ENCODE measurements around the gene BMPR1A. TPM values are rescaled to one million over a fixed set of nuclear protein-coding genes. Genes with fewer than 3 reads are reported as not detected.

Gene BMPR1A
- total and polyA plus RNA-seq, 2 of the 4 experiments (the other 2 are of a cell fraction), result 15.9 to 93.7 TPM

DNA sequence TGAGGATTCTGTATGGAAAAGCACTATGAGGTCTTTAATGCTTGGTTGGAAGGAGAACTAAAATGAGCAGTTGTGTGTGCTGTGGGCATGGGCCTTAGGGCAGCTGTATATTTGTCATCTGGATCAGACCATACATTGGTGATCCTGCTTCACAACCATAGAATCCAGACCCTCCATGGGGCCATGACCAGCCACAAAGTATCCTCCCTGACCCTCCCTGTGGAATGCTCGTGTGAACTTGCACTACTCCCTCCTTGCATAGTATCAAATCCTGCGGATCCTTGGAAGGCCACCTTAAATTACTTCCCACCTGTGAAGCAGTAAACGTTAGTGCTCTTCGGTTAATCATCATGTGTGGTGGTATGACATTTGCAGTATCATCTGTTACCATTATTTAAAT is 67.1 kb downstream of the BMPR1A start:
- CTCF ChIA-PET, result no interaction called here

More for the DNA sequence above, 67.1 kb downstream of the BMPR1A start:
- Histone ChIP-seq H3K79me1 (ENCODE audit: low read depth in 1 of 2, low read length in 2 of 2) (peaks cover 27 to 67% of the 10 kb centered on the region in 2 experiments), H4K91ac (ENCODE audit: insufficient read depth, low read depth, low read length) (no peak overlapping the region), H2BK5ac (ENCODE audit: low read depth, low read length, poor library complexity, severe bottlenecking) (no peak overlapping the region), H3K14ac (replicated peaks; ENCODE audit: low read depth, low read length) (no peak overlapping the region), H2AFZ (replicated peaks; ENCODE audit: low read length, poor library complexity) (no peak overlapping the region), H3K27ac (ENCODE audit: insufficient read depth, low read length) (no peak overlapping the region), H3K4me2 (ENCODE audit: low read depth, low read length) (no peak overlapping the region), H3K23ac (ENCODE audit: low read depth, low read length) (peak overlapping the region; percentile 38; the same call in 1 of the 2 replicates), H3K4me3 (ENCODE audit: insufficient read depth, low read depth, low read length) (no peak overlapping the region), H3K4ac (ENCODE audit: low read depth, low read length) (no peak overlapping the region), H3K27me3 (ENCODE audit: control insufficient read depth, insufficient read depth, low read length) (no peaks in the 10 kb centered on the region), H4K20me1 (ENCODE audit: insufficient read depth, low read length) (peaks cover 49% of the 10 kb centered on the region), H4K5ac (ENCODE audit: low read depth, low read length) (no peak overlapping the region), H3K9ac (ENCODE audit: low read depth, low read length) (no peak overlapping the region), H3K9me1 (ENCODE audit: insufficient read depth, low read length) (peaks cover 22% of the 10 kb centered on the region), H2AK5ac (ENCODE audit: low read depth, low read length) (no peak overlapping the region), H2AK9ac (replicated peaks; ENCODE audit: low read depth, low read length, poor library complexity) (no peak overlapping the region), H4K8ac (ENCODE audit: low read depth in 2 of 2, low read length in 2 of 2) (no peak overlapping the region), H3K18ac (ENCODE audit: low read depth, low read length) (no peak overlapping the region), H2BK20ac (ENCODE audit: low read depth, low read length) (no peak overlapping the region), H3K56ac (ENCODE audit: extremely low read depth, insufficient read depth, low read length) (no peak overlapping the region), H2BK15ac (ENCODE audit: low read depth, low read length) (no peak overlapping the region), H2BK120ac (ENCODE audit: low read depth, low read length) (no peak overlapping the region), H3K36me3 (ENCODE audit: control insufficient read depth, insufficient read depth, low read length) (no peaks in the 10 kb centered on the region), H3K9me3 (ENCODE audit: control insufficient read depth, insufficient read depth, low read length) (no peaks in the 10 kb centered on the region), H3K4me1 (ENCODE audit: control insufficient read depth, insufficient read depth, low read length) (peaks cover 8% of the 10 kb centered on the region)
- in situ Hi-C loops (cut with MboI; ENCODE audit: low sequenced_read_pairs), result no loop called here
- DNase-seq (no peak), ATAC-seq (ENCODE audit: low read depth) (no peak)
- no TSS peak for BruUV-seq (replicated peaks)
- TF ChIP-seq CHD1 (IDR thresholded peaks at IDR 0.05; ENCODE audit: low read depth, low read length) (no peak), MAFK (IDR thresholded peaks at IDR 0.05; ENCODE audit: low read depth, low read length) (no peak), MAZ (IDR thresholded peaks at IDR 0.05; ENCODE audit: borderline replicate concordance, low read depth, low read length) (no peak), RAD21 (IDR thresholded peaks at IDR 0.05; ENCODE audit: low read length) (no peak), BHLHE40 (IDR thresholded peaks at IDR 0.05; ENCODE audit: low read depth, low read length) (no peak), RCOR1 (IDR thresholded peaks at IDR 0.05; ENCODE audit: insufficient replicate concordance, low read length) (no peak), CEBPB (IDR thresholded peaks at IDR 0.05; ENCODE audit: low read depth, low read length) (no peak), POLR2A (IDR thresholded peaks at IDR 0.05; ENCODE audit: low read depth, low read length) (no peak), FOS (IDR thresholded peaks at IDR 0.05; ENCODE audit: low read depth, low read length) (no peak), RFX5 (IDR thresholded peaks at IDR 0.05; ENCODE audit: low read depth, low read length) (no peak), SMC3 (IDR thresholded peaks at IDR 0.05; ENCODE audit: low read depth, low read length) (no peak), NFE2L2 (IDR thresholded peaks at IDR 0.05; ENCODE audit: low read depth, low read length) (no peak)
- TF ChIP-seq, protein P1, sequence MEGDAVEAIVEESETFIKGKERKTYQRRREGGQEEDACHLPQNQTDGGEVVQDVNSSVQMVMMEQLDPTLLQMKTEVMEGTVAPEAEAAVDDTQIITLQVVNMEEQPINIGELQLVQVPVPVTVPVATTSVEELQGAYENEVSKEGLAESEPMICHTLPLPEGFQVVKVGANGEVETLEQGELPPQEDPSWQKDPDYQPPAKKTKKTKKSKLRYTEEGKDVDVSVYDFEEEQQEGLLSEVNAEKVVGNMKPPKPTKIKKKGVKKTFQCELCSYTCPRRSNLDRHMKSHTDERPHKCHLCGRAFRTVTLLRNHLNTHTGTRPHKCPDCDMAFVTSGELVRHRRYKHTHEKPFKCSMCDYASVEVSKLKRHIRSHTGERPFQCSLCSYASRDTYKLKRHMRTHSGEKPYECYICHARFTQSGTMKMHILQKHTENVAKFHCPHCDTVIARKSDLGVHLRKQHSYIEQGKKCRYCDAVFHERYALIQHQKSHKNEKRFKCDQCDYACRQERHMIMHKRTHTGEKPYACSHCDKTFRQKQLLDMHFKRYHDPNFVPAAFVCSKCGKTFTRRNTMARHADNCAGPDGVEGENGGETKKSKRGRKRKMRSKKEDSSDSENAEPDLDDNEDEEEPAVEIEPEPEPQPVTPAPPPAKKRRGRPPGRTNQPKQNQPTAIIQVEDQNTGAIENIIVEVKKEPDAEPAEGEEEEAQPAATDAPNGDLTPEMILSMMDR (conservative IDR thresholded peaks at IDR 0.05; ENCODE audit: low read depth, low read length), result no peak
- TF ChIP-seq, protein P2, sequence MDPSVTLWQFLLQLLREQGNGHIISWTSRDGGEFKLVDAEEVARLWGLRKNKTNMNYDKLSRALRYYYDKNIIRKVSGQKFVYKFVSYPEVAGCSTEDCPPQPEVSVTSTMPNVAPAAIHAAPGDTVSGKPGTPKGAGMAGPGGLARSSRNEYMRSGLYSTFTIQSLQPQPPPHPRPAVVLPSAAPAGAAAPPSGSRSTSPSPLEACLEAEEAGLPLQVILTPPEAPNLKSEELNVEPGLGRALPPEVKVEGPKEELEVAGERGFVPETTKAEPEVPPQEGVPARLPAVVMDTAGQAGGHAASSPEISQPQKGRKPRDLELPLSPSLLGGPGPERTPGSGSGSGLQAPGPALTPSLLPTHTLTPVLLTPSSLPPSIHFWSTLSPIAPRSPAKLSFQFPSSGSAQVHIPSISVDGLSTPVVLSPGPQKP (IDR thresholded peaks at IDR 0.05; ENCODE audit: borderline replicate concordance, low read depth, low read length), result no peak
- WGBS, 2 experiments (ENCODE audit: extremely low coverage in 2 of 2, insufficient read length in 1 of 2), result no CpG with 5 or more reads among the region's 4 CpGs
- dilution Hi-C loops (cut with HindIII; ENCODE audit: low sequenced_read_pairs, unreplicated experiment), result no loop called here
- intact Hi-C loops (cut with micrococcal nuclease), result no loop called here
- POLR2A ChIA-PET (ENCODE audit: unreplicated experiment), result no interaction called here
